Dendritic cell treated with granulocyte-macrophage colony-stimulating factor and Interleukin-4, amounts not matched to agents 40 ng/mL and 50 ng/mL, for 4 days (primary cell): ENCODE results near the gene LRSAM1.
A peak's percentile ranks its signal among the peaks of the same experiment; 100 is the strongest.

Source experiments
- H3K27ac Mint-ChIP-seq: one replicate; pipeline ENCODE4 v1.8.0; 2022; ENCODE audit warnings: mild to moderate bottlenecking, mixed read lengths
- H3K27me3 Mint-ChIP-seq: one replicate; pipeline ENCODE4 v1.8.0; 2022; ENCODE audit warnings: mild to moderate bottlenecking, mixed read lengths
- H3K36me3 Mint-ChIP-seq: one replicate; pipeline ENCODE4 v1.8.0; 2022; ENCODE audit warnings: low read depth, mixed read lengths
- H3K4me1 Mint-ChIP-seq: one replicate; pipeline ENCODE4 v1.8.0; 2022; ENCODE audit warnings: low read depth, mixed read lengths
- H3K4me3 Mint-ChIP-seq: one replicate; pipeline ENCODE4 v1.8.0; 2022; ENCODE audit warnings: mild to moderate bottlenecking, moderate library complexity, mixed read lengths
- H3K9me3 Mint-ChIP-seq: one replicate; pipeline ENCODE4 v1.8.0; 2022; ENCODE audit warnings: mixed read lengths
- intact Hi-C: fragments of 100-400 bp; cut with micrococcal nuclease; formaldehyde crosslinking; loops from one replicate; pipeline ENCODE4 v1.15.0; 2022

The LRSAM1 gene

DNA sequence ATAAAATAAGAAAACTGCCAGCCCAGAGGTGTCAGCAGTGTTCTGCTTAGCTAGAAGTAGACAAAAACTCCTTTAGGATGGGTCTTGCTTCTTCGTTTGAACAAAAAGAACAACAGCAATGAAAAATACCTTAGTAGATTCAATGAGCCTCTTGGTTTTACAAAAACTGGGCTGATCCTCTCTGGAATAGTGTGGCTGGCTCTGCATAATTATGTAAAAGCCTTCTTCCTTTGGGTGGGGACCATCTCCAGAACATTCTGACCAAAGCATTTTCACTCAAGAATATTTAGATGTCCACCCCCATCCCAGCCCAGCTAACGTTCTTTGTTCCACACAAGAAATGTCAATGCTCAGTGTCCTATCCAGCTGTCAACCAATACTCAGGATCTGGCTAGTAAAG lies 63.2 kb downstream of the LRSAM1 start:
- Mint-ChIP-seq H3K4me3 (no peak overlapping the region), H3K36me3 (peaks cover 97% of the 10 kb centered on the region), H3K4me1 (peaks cover 5% of the 10 kb centered on the region), H3K9me3 (no peaks in the 10 kb centered on the region), H3K27ac (no peak overlapping the region), H3K27me3 (no peaks in the 10 kb centered on the region)
- intact Hi-C loops: no loop called here

- Mint-ChIP-seq H3K9me3 (no peaks in the 10 kb centered on the region), H3K4me1 (peaks cover 30% of the 10 kb centered on the region), H3K4me3 (no peak overlapping the region), H3K36me3 (peaks cover 100% of the 10 kb centered on the region), H3K27ac (peak overlapping the region; percentile 23), H3K27me3 (no peaks in the 10 kb centered on the region)
- intact Hi-C loops: no loop called here
Measured at GRCh38 chr9:127516835-127517607, 65.7 kb downstream of the LRSAM1 start.

GRCh38 chr9:127517620-127518019 lies 66.3 kb downstream of the LRSAM1 start:
- Mint-ChIP-seq H3K9me3 (no peaks in the 10 kb centered on the region), H3K4me1 (peaks cover 35% of the 10 kb centered on the region), H3K27ac (peak overlapping the region; percentile 23), H3K4me3 (no peak overlapping the region), H3K27me3 (no peaks in the 10 kb centered on the region), H3K36me3 (peaks cover 100% of the 10 kb centered on the region)
- intact Hi-C loops: no loop called here

GRCh38 chr9:127518091-127518856 lies 67.0 kb downstream of the LRSAM1 start:
- Mint-ChIP-seq H3K4me3 (no peak overlapping the region), H3K27ac (no peak overlapping the region), H3K36me3 (peaks cover 100% of the 10 kb centered on the region), H3K27me3 (no peaks in the 10 kb centered on the region), H3K4me1 (peaks cover 41% of the 10 kb centered on the region), H3K9me3 (no peaks in the 10 kb centered on the region)
- intact Hi-C loops: no loop called here

GRCh38 chr9:127519301-127520166 lies 68.2 kb downstream of the LRSAM1 start:
- H3K4me1 Mint-ChIP-seq: peaks cover 41% of the 10 kb centered on the region
- no peak overlapping the region for H3K4me3 Mint-ChIP-seq
- intact Hi-C loops: loop anchor here (10.0 kb wide), 1 partner anchor 215 kb away; the partner anchor contains the start of gene TOR2A
- no peaks in the 10 kb centered on the region for H3K9me3 Mint-ChIP-seq
- H3K36me3 Mint-ChIP-seq: peaks cover 100% of the 10 kb centered on the region
- no peaks in the 10 kb centered on the region for H3K27me3 Mint-ChIP-seq
- H3K27ac Mint-ChIP-seq: peak overlapping the region; percentile 39

- Mint-ChIP-seq H3K9me3 (peaks cover under 1% of the 10 kb centered on the region), H3K4me1 (peaks cover 46% of the 10 kb centered on the region), H3K27me3 (no peaks in the 10 kb centered on the region), H3K27ac (peak overlapping the region; percentile 58), H3K4me3 (no peak overlapping the region), H3K36me3 (peaks cover 100% of the 10 kb centered on the region)
- intact Hi-C loops: loop anchor here (10.0 kb wide), 1 partner anchor 214 kb away; the partner anchor contains the start of gene TOR2A
Measured at GRCh38 chr9:127520941-127521918, 69.9 kb downstream of the LRSAM1 start.

- Mint-ChIP-seq H3K27ac (peak overlapping the region; percentile 58), H3K27me3 (no peaks in the 10 kb centered on the region), H3K9me3 (peaks cover 7% of the 10 kb centered on the region), H3K36me3 (peaks cover 100% of the 10 kb centered on the region), H3K4me3 (no peak overlapping the region), H3K4me1 (peaks cover 52% of the 10 kb centered on the region)
- intact Hi-C loops: loop anchor here (10.0 kb wide), 1 partner anchor 213 kb away; the partner anchor contains the start of gene TOR2A
Measured at GRCh38 chr9:127521919-127522304, 70.6 kb downstream of the LRSAM1 start.

GRCh38 chr9:127522727-127523126 lies 71.4 kb downstream of the LRSAM1 start:
- intact Hi-C loops: loop anchor here (10.0 kb wide), 1 partner anchor 212 kb away; the partner anchor contains the start of gene TOR2A
- H3K4me3 Mint-ChIP-seq: no peak overlapping the region
- no peaks in the 10 kb centered on the region for H3K27me3 Mint-ChIP-seq
- peaks cover 58% of the 10 kb centered on the region for H3K4me1 Mint-ChIP-seq
- H3K9me3 Mint-ChIP-seq: peaks cover 9% of the 10 kb centered on the region
- peak overlapping the region; percentile 58 for H3K27ac Mint-ChIP-seq
- H3K36me3 Mint-ChIP-seq: peaks cover 100% of the 10 kb centered on the region

- no peak overlapping the region for H3K4me3 Mint-ChIP-seq
- no peaks in the 10 kb centered on the region for H3K27me3 Mint-ChIP-seq
- peaks cover 100% of the 10 kb centered on the region for H3K36me3 Mint-ChIP-seq
- H3K4me1 Mint-ChIP-seq: peaks cover 65% of the 10 kb centered on the region
- no peak overlapping the region for H3K27ac Mint-ChIP-seq
- intact Hi-C loops: loop anchor here (10.0 kb wide), 1 partner anchor 211 kb away; the partner anchor contains the start of gene TOR2A
- peaks cover 9% of the 10 kb centered on the region for H3K9me3 Mint-ChIP-seq
Measured at GRCh38 chr9:127523312-127523851, 72.1 kb downstream of the LRSAM1 start.

GRCh38 chr9:127524373-127524772 lies 73.1 kb downstream of the LRSAM1 start:
- Mint-ChIP-seq H3K4me1 (peaks cover 67% of the 10 kb centered on the region), H3K4me3 (no peak overlapping the region), H3K36me3 (peaks cover 100% of the 10 kb centered on the region), H3K27me3 (no peaks in the 10 kb centered on the region), H3K27ac (no peak overlapping the region), H3K9me3 (peaks cover 9% of the 10 kb centered on the region)
- intact Hi-C loops: loop anchor here (10.0 kb wide), 1 partner anchor 210 kb away; the partner anchor contains the start of gene TOR2A

DNA sequence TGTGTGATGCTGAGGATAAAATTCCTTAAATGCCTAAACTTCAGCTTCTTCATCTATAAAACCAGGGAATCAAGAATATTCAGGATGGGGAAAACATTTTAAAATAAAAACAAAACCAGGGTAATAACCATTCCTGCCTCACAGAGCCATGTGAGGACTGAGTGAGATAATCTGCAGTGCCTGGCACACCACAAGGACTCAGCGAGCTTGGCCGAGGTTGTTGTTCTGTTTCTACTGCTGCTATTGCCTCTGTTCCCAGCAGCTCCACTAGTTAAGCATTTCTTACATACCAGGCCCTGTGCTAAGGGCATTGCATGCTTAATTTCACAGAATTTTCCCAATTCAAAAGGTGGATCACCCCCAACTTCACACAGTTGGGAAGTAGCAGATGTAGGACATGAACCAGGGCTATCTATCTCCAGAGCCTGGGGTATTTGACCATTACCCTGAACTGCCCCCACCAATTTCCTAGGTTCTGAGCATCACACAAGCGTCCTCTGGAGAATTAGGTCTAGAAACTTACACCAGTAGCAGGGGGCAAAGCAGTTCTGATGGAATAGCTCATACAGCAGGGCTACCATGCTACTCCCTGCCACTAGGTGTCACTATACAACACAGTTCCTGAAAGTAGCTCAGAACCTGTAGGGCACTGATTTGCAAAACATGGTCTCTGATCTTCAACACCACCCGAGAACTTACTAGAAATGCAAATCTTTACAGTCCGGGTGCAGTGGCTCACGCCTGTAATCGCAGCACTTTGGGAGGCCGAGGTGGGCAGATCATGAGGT lies 74.3 kb downstream of the LRSAM1 start:
- intact Hi-C loops: loop anchor here (5.0 to 10.0 kb wide), 2 partner anchors 57 to 209 kb away; partner anchors contain the start of gene TOR2A
- no peaks in the 10 kb centered on the region for H3K27me3 Mint-ChIP-seq
- peaks cover 100% of the 10 kb centered on the region for H3K36me3 Mint-ChIP-seq
- peak overlapping the region; percentile 43 for H3K27ac Mint-ChIP-seq
- H3K4me3 Mint-ChIP-seq: no peak overlapping the region
- peaks cover 9% of the 10 kb centered on the region for H3K9me3 Mint-ChIP-seq
- peaks cover 64% of the 10 kb centered on the region for H3K4me1 Mint-ChIP-seq
